ENCODE data around the gene FRMPD4. TPM values are rescaled to one million over a fixed set of nuclear protein-coding genes. Genes with fewer than 3 reads are reported as not detected.

FRMPD4 gene
- total RNA-seq, 3 donors from 2014 or later (not counting 1 experiment from before 2014, with no cell fraction given) = not detected

DNA sequence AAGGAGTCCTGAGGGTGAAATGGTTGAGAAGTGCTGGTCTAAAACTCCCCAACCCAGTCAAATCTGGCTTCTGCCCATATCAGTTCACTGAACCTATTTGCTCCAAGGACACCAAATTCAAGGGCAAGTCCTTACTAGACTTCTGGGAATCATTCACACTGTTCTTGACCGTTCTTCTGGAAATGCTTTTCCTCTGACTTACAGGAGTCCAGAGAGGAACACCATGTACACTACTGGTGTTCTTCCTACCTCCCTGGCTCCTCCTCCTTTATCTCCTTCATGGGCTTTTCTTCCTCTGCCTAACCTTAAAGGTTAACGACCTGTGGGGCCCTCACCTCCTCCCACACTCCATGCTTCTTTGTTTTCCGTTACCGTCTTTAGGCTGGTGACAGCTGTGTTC is 281.3 kb downstream of the FRMPD4 start:
- no peaks in the 10 kb centered on the region for H3K4me1 ChIP-seq (ENCODE audit: control insufficient read depth, insufficient read depth, low read length)
- Mint-ChIP-seq H3K27me3 (ENCODE audit: low read depth in 2 of 2) (no peaks in the 10 kb centered on the region), H3K27ac (no peak overlapping the region), H3K9me3 (peaks cover 5 to 6% of the 10 kb centered on the region in 2 donors), H3K4me3 (no peak overlapping the region), H3K4me1 (no peaks in the 10 kb centered on the region), H3K36me3 (no peaks in the 10 kb centered on the region)
- whole genome bisulfite sequencing (ENCODE audit: insufficient coverage) = 83% methylated on average over 4 of the region's 4 CpGs
- intact Hi-C loops (cut with micrococcal nuclease) = no loop called here
- DNase-seq (no peak), ATAC-seq (no peak)
- no peaks in the 10 kb centered on the region for H3K9me3 ChIP-seq (ENCODE audit: control insufficient read depth, insufficient read depth, low read length)
- TF ChIP-seq, protein P1, sequence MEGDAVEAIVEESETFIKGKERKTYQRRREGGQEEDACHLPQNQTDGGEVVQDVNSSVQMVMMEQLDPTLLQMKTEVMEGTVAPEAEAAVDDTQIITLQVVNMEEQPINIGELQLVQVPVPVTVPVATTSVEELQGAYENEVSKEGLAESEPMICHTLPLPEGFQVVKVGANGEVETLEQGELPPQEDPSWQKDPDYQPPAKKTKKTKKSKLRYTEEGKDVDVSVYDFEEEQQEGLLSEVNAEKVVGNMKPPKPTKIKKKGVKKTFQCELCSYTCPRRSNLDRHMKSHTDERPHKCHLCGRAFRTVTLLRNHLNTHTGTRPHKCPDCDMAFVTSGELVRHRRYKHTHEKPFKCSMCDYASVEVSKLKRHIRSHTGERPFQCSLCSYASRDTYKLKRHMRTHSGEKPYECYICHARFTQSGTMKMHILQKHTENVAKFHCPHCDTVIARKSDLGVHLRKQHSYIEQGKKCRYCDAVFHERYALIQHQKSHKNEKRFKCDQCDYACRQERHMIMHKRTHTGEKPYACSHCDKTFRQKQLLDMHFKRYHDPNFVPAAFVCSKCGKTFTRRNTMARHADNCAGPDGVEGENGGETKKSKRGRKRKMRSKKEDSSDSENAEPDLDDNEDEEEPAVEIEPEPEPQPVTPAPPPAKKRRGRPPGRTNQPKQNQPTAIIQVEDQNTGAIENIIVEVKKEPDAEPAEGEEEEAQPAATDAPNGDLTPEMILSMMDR (IDR thresholded peaks at IDR 0.05) = no peak
- no peak overlapping the region for H3K27ac ChIP-seq (ENCODE audit: low read length)
- no peaks in the 10 kb centered on the region for H3K27me3 ChIP-seq (ENCODE audit: control insufficient read depth, insufficient read depth, low read length)
- H3K36me3 ChIP-seq (ENCODE audit: control insufficient read depth, insufficient read depth, low read length) = no peaks in the 10 kb centered on the region
- no peak overlapping the region for H3K4me3 ChIP-seq (ENCODE audit: low read length)

DNA sequence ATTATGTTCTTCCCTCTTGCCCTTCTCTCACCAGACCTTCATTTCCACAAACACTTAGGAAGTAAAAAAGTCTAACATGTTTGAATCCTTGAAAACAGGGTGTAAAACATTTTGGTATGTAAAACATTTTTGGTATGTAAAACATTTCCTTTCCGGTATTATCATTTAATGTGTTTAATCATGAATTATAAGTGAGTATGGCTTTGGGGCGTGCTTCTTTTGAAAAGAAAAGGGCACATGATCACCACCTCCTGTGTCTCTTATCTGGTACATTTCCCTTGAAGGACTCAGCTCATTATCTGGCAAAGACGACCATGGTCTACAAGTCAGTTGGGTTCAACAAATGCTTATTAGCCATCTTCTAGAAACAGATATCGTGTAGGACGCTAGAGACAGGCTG is 283.6 kb downstream of the FRMPD4 start:
- WGBS (ENCODE audit: insufficient coverage) = 80% methylated on average over 2 of the region's 5 CpGs
- Mint-ChIP-seq H3K9me3 (peaks cover 5 to 9% of the 10 kb centered on the region in 2 donors), H3K36me3 (no peaks in the 10 kb centered on the region), H3K4me3 (no peak overlapping the region), H3K27me3 (ENCODE audit: low read depth in 2 of 2) (no peaks in the 10 kb centered on the region), H3K27ac (no peak overlapping the region), H3K4me1 (no peaks in the 10 kb centered on the region)
- H3K4me3 ChIP-seq (ENCODE audit: low read length) = no peak overlapping the region
- no peaks in the 10 kb centered on the region for H3K9me3 ChIP-seq (ENCODE audit: control insufficient read depth, insufficient read depth, low read length)
- no peak overlapping the region for H3K27ac ChIP-seq (ENCODE audit: low read length)
- ATAC-seq (no peak), DNase-seq (no peak)
- H3K4me1 ChIP-seq (ENCODE audit: control insufficient read depth, insufficient read depth, low read length) = no peaks in the 10 kb centered on the region
- H3K36me3 ChIP-seq (ENCODE audit: control insufficient read depth, insufficient read depth, low read length) = no peaks in the 10 kb centered on the region
- intact Hi-C loops (cut with micrococcal nuclease) = no loop called here
- TF ChIP-seq, protein P1 (IDR thresholded peaks at IDR 0.05) = no peak
- H3K27me3 ChIP-seq (ENCODE audit: control insufficient read depth, insufficient read depth, low read length) = no peaks in the 10 kb centered on the region

DNA sequence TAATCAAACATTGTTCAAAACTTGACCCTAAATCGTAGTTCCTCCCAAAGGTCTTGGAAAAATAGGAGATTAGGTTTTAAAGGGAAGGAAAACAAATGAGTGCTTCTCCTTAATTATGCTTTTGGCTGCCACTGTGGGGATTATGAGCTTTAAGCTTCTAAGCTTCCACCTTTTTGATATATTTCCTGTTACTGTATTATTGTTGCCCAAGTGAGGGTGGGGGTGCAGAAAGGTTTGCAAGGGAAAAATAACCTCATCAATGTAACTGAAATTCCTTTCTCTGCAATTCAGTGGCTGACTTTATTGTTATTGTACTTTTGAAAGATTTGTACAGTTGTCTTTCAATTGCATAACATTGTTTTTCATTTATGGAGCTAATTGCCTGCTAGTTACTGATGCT is 285.1 kb downstream of the FRMPD4 start:
- Mint-ChIP-seq H3K4me1 (no peaks in the 10 kb centered on the region), H3K36me3 (no peaks in the 10 kb centered on the region), H3K27me3 (ENCODE audit: low read depth in 2 of 2) (no peaks in the 10 kb centered on the region), H3K9me3 (peaks cover 5 to 9% of the 10 kb centered on the region in 2 donors), H3K27ac (no peak overlapping the region), H3K4me3 (no peak overlapping the region)
- H3K4me3 ChIP-seq (ENCODE audit: low read length) = no peak overlapping the region
- H3K9me3 ChIP-seq (ENCODE audit: control insufficient read depth, insufficient read depth, low read length) = no peaks in the 10 kb centered on the region
- H3K36me3 ChIP-seq (ENCODE audit: control insufficient read depth, insufficient read depth, low read length) = no peaks in the 10 kb centered on the region
- DNase-seq (no peak), ATAC-seq (no peak)
- H3K4me1 ChIP-seq (ENCODE audit: control insufficient read depth, insufficient read depth, low read length) = no peaks in the 10 kb centered on the region
- no peak overlapping the region for H3K27ac ChIP-seq (ENCODE audit: low read length)
- no peaks in the 10 kb centered on the region for H3K27me3 ChIP-seq (ENCODE audit: control insufficient read depth, insufficient read depth, low read length)
- TF ChIP-seq, protein P1 (IDR thresholded peaks at IDR 0.05) = no peak
- 86% methylated on average over 1 of the region's 1 CpG for WGBS (ENCODE audit: insufficient coverage)
- intact Hi-C loops (cut with micrococcal nuclease) = no loop called here

DNA sequence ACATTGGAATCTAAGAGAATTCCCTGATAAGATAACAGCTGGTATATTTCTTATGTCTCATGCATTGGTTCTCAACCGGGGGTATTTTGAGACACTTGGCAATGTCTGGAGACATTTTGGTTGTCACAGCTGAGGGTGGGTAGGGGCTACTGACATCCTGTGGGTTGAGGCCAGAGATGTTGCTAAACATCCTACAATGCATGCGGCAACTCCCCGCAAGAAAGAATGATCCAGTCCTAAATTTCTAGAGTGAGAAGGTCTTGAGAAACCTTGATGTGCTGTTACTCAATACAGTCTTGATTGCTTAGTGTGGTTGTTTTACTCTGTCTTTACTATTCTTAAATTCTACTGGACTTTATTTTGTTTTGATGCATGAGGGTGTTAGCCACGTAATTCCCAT is 287.2 kb downstream of the FRMPD4 start:
- H3K27ac ChIP-seq (ENCODE audit: low read length) = no peak overlapping the region
- H3K27me3 ChIP-seq (ENCODE audit: control insufficient read depth, insufficient read depth, low read length) = no peaks in the 10 kb centered on the region
- TF ChIP-seq, protein P1 (IDR thresholded peaks at IDR 0.05) = no peak
- H3K4me3 Mint-ChIP-seq = no peak overlapping the region
- H3K36me3 Mint-ChIP-seq = no peaks in the 10 kb centered on the region
- H3K4me1 Mint-ChIP-seq = no peaks in the 10 kb centered on the region
- H3K27me3 Mint-ChIP-seq (ENCODE audit: low read depth in 2 of 2) = no peaks in the 10 kb centered on the region
- H3K4me3 ChIP-seq (ENCODE audit: low read length) = no peak overlapping the region
- no peak for ATAC-seq
- WGBS (ENCODE audit: insufficient coverage) = 73% methylated on average over 2 of the region's 4 CpGs
- DNase-seq = no peak
- H3K9me3 Mint-ChIP-seq = peaks cover 3 to 4% of the 10 kb centered on the region in 2 donors
- H3K27ac Mint-ChIP-seq = no peak overlapping the region
- H3K36me3 ChIP-seq (ENCODE audit: control insufficient read depth, insufficient read depth, low read length) = no peaks in the 10 kb centered on the region
- no peaks in the 10 kb centered on the region for H3K4me1 ChIP-seq (ENCODE audit: control insufficient read depth, insufficient read depth, low read length)
- H3K9me3 ChIP-seq (ENCODE audit: control insufficient read depth, insufficient read depth, low read length) = no peaks in the 10 kb centered on the region
- intact Hi-C loops (cut with micrococcal nuclease) = no loop called here
